T-helper 17 cell (primary cell): Measurements from ENCODE around the gene FCER2. TPM values are rescaled to one million over a fixed set of nuclear protein-coding genes. Genes with fewer than 3 reads are reported as not detected.

Experiments
- ATAC-seq: fragments of 150-1000 bp; cut with Tn5 transposase; 2 replicates; pipeline ENCODE4 v1.10.0; 2021; ENCODE audit warnings: mild to moderate bottlenecking, moderate library complexity
- DNase-seq, 3 donors: peaks; one replicate each; pipeline versions ENCODE4 v3.0.0 to v3.0.0-alpha.2; 2020 to 2021
- H3K9me3 ChIP-seq: one replicate; pipeline ENCODE4 v1.7.0; 2013; ENCODE audit warnings: low read length, mild to moderate bottlenecking; ENCODE audit not compliant: control insufficient read depth, poor library complexity, severe bottlenecking
- H3K27ac Mint-ChIP-seq: one replicate; pipeline ENCODE4 v1.8.0; 2022; ENCODE audit warnings: mild to moderate bottlenecking, moderate library complexity, mixed read lengths
- H3K27me3 Mint-ChIP-seq: one replicate; pipeline ENCODE4 v1.8.0; 2022; ENCODE audit warnings: mixed read lengths
- H3K36me3 Mint-ChIP-seq: one replicate; pipeline ENCODE4 v1.8.0; 2022; ENCODE audit warnings: low read depth, mixed read lengths
- H3K4me1 Mint-ChIP-seq: one replicate; pipeline ENCODE4 v1.8.0; 2022; ENCODE audit warnings: mild to moderate bottlenecking, mixed read lengths
- H3K4me3 Mint-ChIP-seq: one replicate; pipeline ENCODE4 v1.8.0; 2022; ENCODE audit warnings: mild to moderate bottlenecking, moderate library complexity, mixed read lengths
- total RNA-seq, 4 donors: library from RNA in 2 of 4; stranded (reverse) in 2 of 4; gene quantifications; one replicate each; pipeline ENCODE4 v1.2.3 and lab custom pipeline; 2022 to 2026

FCER2 gene
- total RNA-seq, 2 donors from 2014 or later: 7.0 TPM; not detected in 1

GRCh38 chr19:7704280-7705060 is 2.5 kb upstream of the FCER2 start:
- H3K9me3 ChIP-seq: no peaks in the 10 kb centered on the region
- no peak for ATAC-seq
- Mint-ChIP-seq H3K36me3 (peaks cover 2% of the 10 kb centered on the region), H3K27me3 (peaks cover 2% of the 10 kb centered on the region), H3K27ac (peak overlapping the region; percentile 95), H3K4me1 (peaks cover 38% of the 10 kb centered on the region), H3K4me3 (no peak overlapping the region)
- DNase-seq: no peak

- Mint-ChIP-seq H3K4me1 (peaks cover 38% of the 10 kb centered on the region), H3K27me3 (peaks cover 9% of the 10 kb centered on the region), H3K4me3 (no peak overlapping the region), H3K27ac (peak overlapping the region; percentile 89), H3K36me3 (peaks cover 2% of the 10 kb centered on the region)
- no peaks in the 10 kb centered on the region for H3K9me3 ChIP-seq
- ATAC-seq (no peak), DNase-seq (no peak)
These were observed 1.4 kb upstream of the FCER2 start for GRCh38 chr19:7703332-7703731.

GRCh38 chr19:7701049-7701653 is 780 bp downstream of the FCER2 start:
- peak overlapping the region; percentile 11 for H3K27ac Mint-ChIP-seq
- H3K9me3 ChIP-seq: no peaks in the 10 kb centered on the region
- peaks cover 17% of the 10 kb centered on the region for H3K27me3 Mint-ChIP-seq
- peaks cover 2% of the 10 kb centered on the region for H3K36me3 Mint-ChIP-seq
- no peak overlapping the region for H3K4me3 Mint-ChIP-seq
- peaks cover 27% of the 10 kb centered on the region for H3K4me1 Mint-ChIP-seq
- DNase-seq: no peak
- no peak for ATAC-seq

GRCh38 chr19:7699417-7700401 is 2.2 kb downstream of the FCER2 start:
- Mint-ChIP-seq H3K4me1 (peaks cover 18% of the 10 kb centered on the region), H3K36me3 (peaks cover 2% of the 10 kb centered on the region), H3K27me3 (peaks cover 17% of the 10 kb centered on the region), H3K27ac (peak overlapping the region; percentile 57), H3K4me3 (peak overlapping the region; percentile 33)
- no peak for ATAC-seq
- no peak for DNase-seq
- H3K9me3 ChIP-seq: no peaks in the 10 kb centered on the region

- no peaks in the 10 kb centered on the region for H3K9me3 ChIP-seq
- no peak overlapping the region for H3K4me3 Mint-ChIP-seq
- H3K4me1 Mint-ChIP-seq: peaks cover 16% of the 10 kb centered on the region
- ATAC-seq (no peak), DNase-seq (no peak)
- peaks cover 2% of the 10 kb centered on the region for H3K36me3 Mint-ChIP-seq
- peak overlapping the region; percentile 57 for H3K27ac Mint-ChIP-seq
- H3K27me3 Mint-ChIP-seq: peaks cover 17% of the 10 kb centered on the region
These were observed 2.9 kb downstream of the FCER2 start for GRCh38 chr19:7699003-7699402.

- no peaks in the 10 kb centered on the region for H3K9me3 ChIP-seq
- Mint-ChIP-seq H3K27ac (peak overlapping the region; percentile 57), H3K27me3 (peaks cover 17% of the 10 kb centered on the region), H3K36me3 (peaks cover 2% of the 10 kb centered on the region), H3K4me3 (no peak overlapping the region), H3K4me1 (peaks cover 13% of the 10 kb centered on the region)
- no peak for DNase-seq
- ATAC-seq: no peak
These were observed 3.3 kb downstream of the FCER2 start for GRCh38 chr19:7698583-7698982.

- H3K4me1 Mint-ChIP-seq: peaks cover 12% of the 10 kb centered on the region
- ATAC-seq: no peak
- peaks cover 17% of the 10 kb centered on the region for H3K27me3 Mint-ChIP-seq
- H3K9me3 ChIP-seq: no peaks in the 10 kb centered on the region
- DNase-seq: no peak
- H3K4me3 Mint-ChIP-seq: no peak overlapping the region
- peaks cover 2% of the 10 kb centered on the region for H3K36me3 Mint-ChIP-seq
- H3K27ac Mint-ChIP-seq: no peak overlapping the region
These were observed 4.1 kb downstream of the FCER2 start for GRCh38 chr19:7697721-7698287.

GRCh38 chr19:7694499-7694898 is 7.4 kb downstream of the FCER2 start:
- peaks cover 15% of the 10 kb centered on the region for H3K27me3 Mint-ChIP-seq
- H3K27ac Mint-ChIP-seq: no peak overlapping the region
- no peak for DNase-seq
- H3K9me3 ChIP-seq: no peaks in the 10 kb centered on the region
- no peak overlapping the region for H3K4me3 Mint-ChIP-seq
- ATAC-seq: peak; percentile 37
- H3K4me1 Mint-ChIP-seq: peaks cover 4% of the 10 kb centered on the region
- no peaks in the 10 kb centered on the region for H3K36me3 Mint-ChIP-seq

- Mint-ChIP-seq H3K4me3 (no peak overlapping the region), H3K27me3 (peaks cover 3% of the 10 kb centered on the region), H3K27ac (no peak overlapping the region), H3K36me3 (no peaks in the 10 kb centered on the region), H3K4me1 (no peaks in the 10 kb centered on the region)
- DNase-seq: no peak
- H3K9me3 ChIP-seq: no peaks in the 10 kb centered on the region
- no peak for ATAC-seq
These were observed 9.4 kb downstream of the FCER2 start for GRCh38 chr19:7692417-7693088.

GRCh38 chr19:7691497-7691896 is 10.4 kb downstream of the FCER2 start:
- no peak for ATAC-seq
- no peaks in the 10 kb centered on the region for H3K36me3 Mint-ChIP-seq
- no peaks in the 10 kb centered on the region for H3K27me3 Mint-ChIP-seq
- DNase-seq: no peak
- no peaks in the 10 kb centered on the region for H3K9me3 ChIP-seq
- no peak overlapping the region for H3K4me3 Mint-ChIP-seq
- H3K4me1 Mint-ChIP-seq: no peaks in the 10 kb centered on the region
- H3K27ac Mint-ChIP-seq: no peak overlapping the region

- no peak overlapping the region for H3K4me3 Mint-ChIP-seq
- H3K36me3 Mint-ChIP-seq: no peaks in the 10 kb centered on the region
- no peak for DNase-seq
- H3K27ac Mint-ChIP-seq: no peak overlapping the region
- no peak for ATAC-seq
- H3K4me1 Mint-ChIP-seq: peaks cover 3% of the 10 kb centered on the region
- H3K27me3 Mint-ChIP-seq: no peaks in the 10 kb centered on the region
- no peaks in the 10 kb centered on the region for H3K9me3 ChIP-seq
These were observed 11.1 kb downstream of the FCER2 start for GRCh38 chr19:7690779-7691258.

- Mint-ChIP-seq H3K27ac (no peak overlapping the region), H3K27me3 (no peaks in the 10 kb centered on the region), H3K36me3 (no peaks in the 10 kb centered on the region), H3K4me1 (peaks cover 7% of the 10 kb centered on the region), H3K4me3 (no peak overlapping the region)
- DNase-seq (no peak), ATAC-seq (no peak)
- no peaks in the 10 kb centered on the region for H3K9me3 ChIP-seq
These were observed 12.8 kb downstream of the FCER2 start for GRCh38 chr19:7689165-7689564.
